Left lung (tissue), 10 donors: Measurements from ENCODE around the gene C10orf67. TPM values are rescaled to one million over a fixed set of nuclear protein-coding genes. Genes with fewer than 3 reads are reported as not detected.
"Not testable (repeated sequence)": the region's sequence is repeated elsewhere in the genome, so short reads cannot be mapped to it uniquely, and the experiment has no call there.

Experiments
- ATAC-seq: fragments of 200-7000 bp; cut with Tn5 transposase; one replicate; pipeline ENCODE4 v1.9.1; 2020; ENCODE audit warnings: moderate library complexity
- DNase-seq, 4 donors: peaks; one replicate each; pipeline ENCODE4 v3.0.0-alpha.2; 2013 to 2020
- H3K27ac ChIP-seq, 2 donors: fragments of 200-600 bp; sonication (generic) in 1 of 2; one replicate each; pipeline versions ENCODE4 v1.5.0 to v1.8.0; 2020 to 2021
- H3K27me3 ChIP-seq, 2 donors: fragments of 200-600 bp; sonication (generic) in 1 of 2; one replicate each; pipeline versions ENCODE4 v1.5.0 to v1.8.0; 2020 to 2021
- H3K36me3 ChIP-seq, 2 donors: fragments of 200-600 bp; sonication (generic) in 1 of 2; one replicate each; pipeline versions ENCODE4 v1.5.0 to v1.8.0; 2020 to 2021
- H3K4me1 ChIP-seq, 2 donors: fragments of 200-600 bp; one replicate each; pipeline ENCODE4 v1.8.0; 2021
- H3K4me3 ChIP-seq, 2 donors: fragments of 200-600 bp; sonication (generic) in 1 of 2; one replicate each; pipeline versions ENCODE4 v1.5.0 to v1.8.0; 2020 to 2021; ENCODE audit warnings: mild to moderate bottlenecking in 1 of 2
- H3K9me3 ChIP-seq, 2 donors: fragments of 200-600 bp; sonication (generic) in 1 of 2; one replicate each; pipeline versions ENCODE4 v1.5.0 to v1.8.0; 2020 to 2021
- CTCF ChIP-seq, 2 donors: fragments of 200-600 bp; sonication (generic) in 1 of 2; IDR thresholded peaks; one replicate each; pipeline versions ENCODE4 v1.5.0 to v1.8.0; 2021; ENCODE audit warnings: antibody characterized with exemption in 2 of 2
- intact Hi-C, 2 donors: fragments of 100-400 bp; cut with DNase I; formaldehyde crosslinking; loops; one replicate each; pipeline versions ENCODE4 v1.11.2 to v1.14.2; 2022
- polyA plus RNA-seq, 6 donors: library from polyadenylated mRNA; unstranded; fragments of 120-200 nt; gene quantifications; one replicate each; pipeline ENCODE4 v1.2.1, GENCODE V29; 2013; ENCODE audit not compliant: insufficient read length in 6 of 6
- total RNA-seq, 2 donors: library from RNA; stranded (reverse); fragmentation: NEBNext Ultra II Directional; extraction: Animal tissue kit (Norgen Biotek cat#: 25700); gene quantifications; one replicate each; pipeline ENCODE4 v1.2.1, GENCODE V29; 2021
- donor health status: DM: no; HTN: yes; CAD: no.
- donor health status: DM: no; HTN: no; CAD: no.

The C10orf67 gene
- total and polyA plus RNA-seq, 8 donors, result 0.29 to 0.93 (median 0.53) TPM

DNA sequence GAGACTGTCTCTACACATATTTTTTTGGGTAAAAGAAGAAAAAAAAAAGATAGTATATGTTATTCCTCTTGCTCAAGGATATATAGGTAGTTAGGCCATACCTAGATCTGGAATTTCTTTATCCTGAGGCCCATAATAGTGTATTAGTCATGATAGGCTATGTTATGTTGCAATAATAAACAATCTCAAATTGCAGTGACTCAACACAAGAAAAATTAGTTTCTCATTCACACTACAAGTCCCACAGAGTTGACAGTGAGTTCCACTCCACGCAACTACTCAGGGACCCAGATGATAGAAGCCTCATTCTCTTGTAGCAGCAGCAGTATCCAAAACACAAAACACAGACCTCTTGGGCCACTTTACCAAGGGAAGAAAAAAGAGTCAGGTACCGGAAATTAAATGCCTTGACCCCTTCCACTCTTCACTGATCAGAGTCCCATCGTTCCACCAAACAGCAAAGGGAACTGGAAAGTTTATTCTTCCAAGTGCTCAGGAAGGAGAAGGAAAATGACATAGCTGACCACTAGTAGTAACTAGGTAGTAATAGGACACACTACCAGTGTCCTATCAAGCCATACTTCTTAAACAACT is 7.4 kb upstream of the C10orf67 start:
- no peaks in the 10 kb centered on the region for H3K27me3 ChIP-seq
- H3K4me1 ChIP-seq, result no peaks in the 10 kb centered on the region
- H3K36me3 ChIP-seq, result no peaks in the 10 kb centered on the region
- no peak for TF ChIP-seq CTCF (IDR thresholded peaks at IDR 0.05)
- no peak overlapping the region for H3K4me3 ChIP-seq
- no peak overlapping the region for H3K27ac ChIP-seq
- H3K9me3 ChIP-seq, result no peaks in the 10 kb centered on the region
- DNase-seq (no peak), ATAC-seq (peak; percentile 32)
- intact Hi-C loops, result no loop called here

DNA sequence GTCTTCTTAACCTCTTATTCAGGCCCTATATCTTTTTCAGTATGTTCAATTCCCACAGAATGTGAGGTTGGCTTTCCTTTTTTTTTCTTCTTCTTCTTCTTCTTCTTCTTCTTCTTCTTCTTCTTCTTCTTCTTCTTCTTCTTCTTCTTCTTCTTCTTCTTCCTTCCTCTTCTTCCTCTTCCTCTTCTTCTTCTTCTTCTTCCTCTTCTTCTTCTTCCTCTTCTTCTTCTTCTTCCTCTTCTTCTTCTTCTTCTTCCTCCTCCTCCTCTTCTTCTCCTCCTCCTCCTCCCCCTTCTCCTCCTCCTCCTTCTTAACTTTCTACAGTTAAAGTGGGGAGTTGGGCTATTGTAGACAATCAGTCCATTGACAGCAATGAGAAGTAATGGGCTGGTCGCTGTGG is 6.1 kb upstream of the C10orf67 start:
- peaks cover 0 to 12% of the 10 kb centered on the region in 2 donors for H3K27me3 ChIP-seq
- ATAC-seq, H3K27ac ChIP-seq, H3K36me3 ChIP-seq, H3K9me3 ChIP-seq, H3K4me3 ChIP-seq, DNase-seq, H3K4me1 ChIP-seq, intact Hi-C loops: not testable (repeated sequence)

DNA sequence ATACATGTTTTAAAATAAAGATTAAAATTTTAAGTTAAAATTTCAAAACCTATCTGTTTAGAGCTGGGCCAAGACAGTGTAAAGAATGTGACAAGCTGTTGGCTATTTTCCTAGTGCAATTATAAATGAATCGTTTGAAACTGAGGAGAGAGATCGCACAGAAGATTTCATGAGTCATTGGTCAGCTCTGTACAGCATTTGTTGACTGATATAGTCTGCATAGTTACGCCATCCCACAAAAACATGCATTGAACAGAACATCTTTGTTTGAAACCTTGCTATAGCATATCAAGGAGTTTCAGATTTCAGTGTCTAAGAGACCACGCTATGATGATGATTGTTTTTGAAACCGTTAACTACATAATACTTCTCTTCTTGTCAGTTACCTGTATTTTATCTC is 1.3 kb upstream of the C10orf67 start:
- DNase-seq (peak in 1 of 4 donors; percentile 9), ATAC-seq (no peak)
- peaks cover 0 to 5% of the 10 kb centered on the region in 2 donors for H3K4me1 ChIP-seq
- peaks cover 0 to 48% of the 10 kb centered on the region in 2 donors for H3K27me3 ChIP-seq
- intact Hi-C loops, result no loop called here
- no peak overlapping the region for H3K27ac ChIP-seq
- no peaks in the 10 kb centered on the region for H3K36me3 ChIP-seq
- no peak for TF ChIP-seq CTCF (IDR thresholded peaks at IDR 0.05)
- H3K9me3 ChIP-seq, result no peaks in the 10 kb centered on the region
- no peak overlapping the region for H3K4me3 ChIP-seq

DNA sequence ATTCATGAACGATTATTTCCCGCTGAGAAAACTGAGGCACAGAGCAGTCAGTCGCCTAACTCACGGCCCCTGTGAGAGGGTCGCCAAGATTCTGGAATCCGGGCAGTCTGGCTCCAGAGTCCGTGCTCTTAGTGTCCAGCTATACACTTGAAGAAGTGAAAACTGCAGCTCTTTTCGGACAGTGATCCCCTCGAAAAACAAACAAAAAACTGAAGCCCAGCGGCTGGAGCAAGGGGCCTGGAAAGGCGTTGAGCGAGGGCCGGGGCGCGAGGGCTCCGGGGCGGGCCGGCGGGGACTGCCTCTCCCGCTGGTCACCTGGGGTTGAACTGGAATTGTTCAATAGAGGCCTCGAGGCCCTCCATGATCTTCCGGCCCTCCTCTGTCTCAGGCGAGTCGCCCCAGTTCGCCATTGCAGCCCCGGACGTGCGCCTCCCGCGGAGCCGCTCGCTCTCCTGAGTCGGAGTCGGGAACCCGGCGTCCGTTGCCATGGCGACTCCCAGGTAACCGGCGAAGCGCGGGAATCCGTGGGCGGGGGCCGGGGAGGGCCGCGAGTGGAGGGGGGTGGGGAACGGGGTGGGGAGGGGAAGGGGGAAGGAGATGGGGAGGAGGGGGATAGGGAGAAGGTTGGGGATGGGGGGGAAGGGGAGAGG is 881 bp downstream of the C10orf67 start:
- ATAC-seq (peak; percentile 60), DNase-seq (peak; percentile 35 to 84 (median 64))
- Histone ChIP-seq H3K4me3 (peak overlapping the region; percentile 21 to 38), H3K4me1 (peaks cover 0 to 5% of the 10 kb centered on the region in 2 donors), H3K27me3 (peaks cover 0 to 48% of the 10 kb centered on the region in 2 donors), H3K36me3 (no peaks in the 10 kb centered on the region), H3K27ac (no peak overlapping the region), H3K9me3 (no peaks in the 10 kb centered on the region)
- TF ChIP-seq CTCF (IDR thresholded peaks at IDR 0.05), result no peak
- intact Hi-C loops, result no loop called here

GRCh38 chr10:23342213-23342884 is 2.2 kb downstream of the C10orf67 start:
- H3K36me3 ChIP-seq, result no peaks in the 10 kb centered on the region
- intact Hi-C loops, result no loop called here
- peaks cover 0 to 48% of the 10 kb centered on the region in 2 donors for H3K27me3 ChIP-seq
- ATAC-seq (peak; percentile 37), DNase-seq (no peak)
- no peak for TF ChIP-seq CTCF (IDR thresholded peaks at IDR 0.05)
- H3K27ac ChIP-seq, result no peak overlapping the region
- no peak overlapping the region for H3K4me3 ChIP-seq
- no peaks in the 10 kb centered on the region for H3K9me3 ChIP-seq
- H3K4me1 ChIP-seq, result peaks cover 0 to 5% of the 10 kb centered on the region in 2 donors
